ENCODE measurements around the gene RPS6KB2. TPM values are rescaled to one million over a fixed set of nuclear protein-coding genes. Genes with fewer than 3 reads are reported as not detected.

RPS6KB2 gene
- total and polyA plus RNA-seq, 2 donors (not counting 3 experiments of a cell fraction or from before 2014, with no cell fraction given), result 53.8 to 60.0 TPM

DNA sequence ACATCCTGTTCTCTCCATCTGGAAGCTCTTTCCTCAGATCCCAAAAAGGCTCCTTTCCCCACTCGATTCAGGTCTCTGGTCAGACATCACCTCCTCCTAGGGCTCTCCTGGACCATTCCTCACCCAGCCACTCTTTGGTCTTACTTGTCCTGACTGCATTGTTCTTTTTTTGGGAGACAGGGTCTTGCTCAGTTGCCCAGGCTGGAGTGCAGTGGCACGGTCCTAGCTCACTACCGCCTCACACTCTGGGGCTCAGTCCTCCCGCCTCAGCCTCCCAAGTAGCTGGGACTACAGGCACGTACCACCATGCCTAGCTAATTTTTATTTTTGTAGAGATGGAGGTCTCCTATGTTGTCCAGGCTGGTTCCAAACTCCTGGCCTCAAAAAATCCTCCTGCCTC lies 17.2 kb downstream of the RPS6KB2 start:
- Histone ChIP-seq H3K27ac (ENCODE audit: insufficient read depth, low read depth, low read length) (no peak overlapping the region), H3K36me3 (ENCODE audit: control insufficient read depth in 2 of 2, extremely low read depth in 1 of 2, insufficient read depth in 2 of 2, low read length in 2 of 2) (peaks cover 0 to 10% of the 10 kb centered on the region in 2 experiments), H3K9me1 (replicated peaks; ENCODE audit: control insufficient read depth, extremely low read depth, insufficient read depth, low read length) (no peaks in the 10 kb centered on the region), H3K9ac (replicated peaks; ENCODE audit: extremely low read depth, insufficient read depth, low read length) (no peak overlapping the region), H3K4me2 (ENCODE audit: insufficient read depth, low read length) (no peak overlapping the region), H2AFZ (ENCODE audit: low read depth, low read length) (no peak overlapping the region), H3K9me3 (replicated peaks; ENCODE audit: control insufficient read depth, insufficient read depth, low read length) (no peaks in the 10 kb centered on the region), H3K79me2 (ENCODE audit: control insufficient read depth, insufficient read depth, low read length) (peaks cover 11% of the 10 kb centered on the region), H3K27me3 (ENCODE audit: control insufficient read depth in 2 of 2, insufficient read depth in 2 of 2, low read length in 2 of 2) (no peaks in the 10 kb centered on the region), H3K4me1 (ENCODE audit: control insufficient read depth, extremely low read depth, insufficient read depth, low read length) (peaks cover 6% of the 10 kb centered on the region), H4K20me1 (replicated peaks; ENCODE audit: control insufficient read depth, extremely low read depth, insufficient read depth, low read length) (no peaks in the 10 kb centered on the region), H3K4me3 (replicated peaks in 1 of 3; ENCODE audit: insufficient read depth in 1 of 3, low read depth in 1 of 3, low read length in 3 of 3) (no peak overlapping the region)
- dilution Hi-C loops (cut with MboI; ENCODE audit: extremely low pct_ligation_motif_present, low sequenced_read_pairs), result no loop called here
- ChIA-PET CTCF (interaction anchor here (1.8 kb wide), 1 partner anchor 44 kb away, joined by 6 read pairs; the partner anchor contains the start of gene PPP1CA), POLR2A (no interaction called here)
- BruUV-seq (replicated peaks), result no TSS peak
- DNase-seq (ENCODE audit: low read depth, low spot score) (no peak), FAIRE-seq (no peak)
- no peak for TF ChIP-seq MYC (IDR thresholded peaks at IDR 0.05; ENCODE audit: low read depth, low read length)
- no peak for TF ChIP-seq EZH2 (IDR thresholded peaks at IDR 0.05; ENCODE audit: borderline replicate concordance, low read depth, low read length, severe bottlenecking)
- TF ChIP-seq, protein P1, sequence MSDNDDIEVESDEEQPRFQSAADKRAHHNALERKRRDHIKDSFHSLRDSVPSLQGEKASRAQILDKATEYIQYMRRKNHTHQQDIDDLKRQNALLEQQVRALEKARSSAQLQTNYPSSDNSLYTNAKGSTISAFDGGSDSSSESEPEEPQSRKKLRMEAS (IDR thresholded peaks at IDR 0.05; ENCODE audit: insufficient read depth, insufficient read length), result no peak
- TF ChIP-seq, protein P2, sequence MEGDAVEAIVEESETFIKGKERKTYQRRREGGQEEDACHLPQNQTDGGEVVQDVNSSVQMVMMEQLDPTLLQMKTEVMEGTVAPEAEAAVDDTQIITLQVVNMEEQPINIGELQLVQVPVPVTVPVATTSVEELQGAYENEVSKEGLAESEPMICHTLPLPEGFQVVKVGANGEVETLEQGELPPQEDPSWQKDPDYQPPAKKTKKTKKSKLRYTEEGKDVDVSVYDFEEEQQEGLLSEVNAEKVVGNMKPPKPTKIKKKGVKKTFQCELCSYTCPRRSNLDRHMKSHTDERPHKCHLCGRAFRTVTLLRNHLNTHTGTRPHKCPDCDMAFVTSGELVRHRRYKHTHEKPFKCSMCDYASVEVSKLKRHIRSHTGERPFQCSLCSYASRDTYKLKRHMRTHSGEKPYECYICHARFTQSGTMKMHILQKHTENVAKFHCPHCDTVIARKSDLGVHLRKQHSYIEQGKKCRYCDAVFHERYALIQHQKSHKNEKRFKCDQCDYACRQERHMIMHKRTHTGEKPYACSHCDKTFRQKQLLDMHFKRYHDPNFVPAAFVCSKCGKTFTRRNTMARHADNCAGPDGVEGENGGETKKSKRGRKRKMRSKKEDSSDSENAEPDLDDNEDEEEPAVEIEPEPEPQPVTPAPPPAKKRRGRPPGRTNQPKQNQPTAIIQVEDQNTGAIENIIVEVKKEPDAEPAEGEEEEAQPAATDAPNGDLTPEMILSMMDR (IDR thresholded peaks at IDR 0.05; ENCODE audit: extremely low read depth in 1 of 2, insufficient read depth in 1 of 2, low read depth in 1 of 2, low read length in 2 of 2), result no peak
- no peak for TF ChIP-seq POLR2AphosphoS5 (IDR thresholded peaks at IDR 0.05; ENCODE audit: insufficient read depth, low read depth, low read length)
- no peak for TF ChIP-seq GATA2 (IDR thresholded peaks at IDR 0.05; ENCODE audit: insufficient read depth, insufficient read length, low read depth, low read length)
- intact Hi-C loops (cut with micrococcal nuclease), result no loop called here

Measured in endothelial cell of umbilical vein (primary cell).